ENCODE measurements around the gene AKAP6.

GRCh38 chr14:32330351-32331111 lies 1.4 kb downstream of the AKAP6 start:
- TF ChIP-seq, protein P1, sequence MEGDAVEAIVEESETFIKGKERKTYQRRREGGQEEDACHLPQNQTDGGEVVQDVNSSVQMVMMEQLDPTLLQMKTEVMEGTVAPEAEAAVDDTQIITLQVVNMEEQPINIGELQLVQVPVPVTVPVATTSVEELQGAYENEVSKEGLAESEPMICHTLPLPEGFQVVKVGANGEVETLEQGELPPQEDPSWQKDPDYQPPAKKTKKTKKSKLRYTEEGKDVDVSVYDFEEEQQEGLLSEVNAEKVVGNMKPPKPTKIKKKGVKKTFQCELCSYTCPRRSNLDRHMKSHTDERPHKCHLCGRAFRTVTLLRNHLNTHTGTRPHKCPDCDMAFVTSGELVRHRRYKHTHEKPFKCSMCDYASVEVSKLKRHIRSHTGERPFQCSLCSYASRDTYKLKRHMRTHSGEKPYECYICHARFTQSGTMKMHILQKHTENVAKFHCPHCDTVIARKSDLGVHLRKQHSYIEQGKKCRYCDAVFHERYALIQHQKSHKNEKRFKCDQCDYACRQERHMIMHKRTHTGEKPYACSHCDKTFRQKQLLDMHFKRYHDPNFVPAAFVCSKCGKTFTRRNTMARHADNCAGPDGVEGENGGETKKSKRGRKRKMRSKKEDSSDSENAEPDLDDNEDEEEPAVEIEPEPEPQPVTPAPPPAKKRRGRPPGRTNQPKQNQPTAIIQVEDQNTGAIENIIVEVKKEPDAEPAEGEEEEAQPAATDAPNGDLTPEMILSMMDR (IDR thresholded peaks at IDR 0.05), result no peak
- TF ChIP-seq POLR2AphosphoS5 (IDR thresholded peaks at IDR 0.05), result no peak
- no peak for TF ChIP-seq POLR2A (IDR thresholded peaks at IDR 0.05)
